ENCODE measurements around the gene CDK5RAP2. TPM values are rescaled to one million over a fixed set of nuclear protein-coding genes. Genes with fewer than 3 reads are reported as not detected.
"Not testable (repeated sequence)": the region's sequence is repeated elsewhere in the genome, so short reads cannot be mapped to it uniquely, and the experiment has no call there.

Gene CDK5RAP2
- polyA plus RNA-seq, 1 donor, result 75.8 TPM

GRCh38 chr9:120545701-120546550, 34.0 kb downstream of the CDK5RAP2 start:
- DNase-seq, result no peak

- no peak for DNase-seq
Observed at GRCh38 chr9:120544441-120544840, 35.5 kb downstream of the CDK5RAP2 start.

GRCh38 chr9:120542701-120543490, 37.1 kb downstream of the CDK5RAP2 start:
- no peak for DNase-seq

GRCh38 chr9:120541921-120542320, 38.0 kb downstream of the CDK5RAP2 start:
- no peak for DNase-seq

- DNase-seq, result no peak
Observed at GRCh38 chr9:120539951-120540350, 40.0 kb downstream of the CDK5RAP2 start.

- no peak for DNase-seq
Observed at GRCh38 chr9:120538339-120538738, 41.6 kb downstream of the CDK5RAP2 start.

GRCh38 chr9:120536949-120537640, 42.9 kb downstream of the CDK5RAP2 start:
- no peak for DNase-seq

- no peak for DNase-seq
Observed at GRCh38 chr9:120536094-120536493, 43.9 kb downstream of the CDK5RAP2 start.

- DNase-seq, result no peak
Observed at GRCh38 chr9:120534266-120534665, 45.7 kb downstream of the CDK5RAP2 start.

- DNase-seq, result no peak
Observed at GRCh38 chr9:120532891-120533290, 47.1 kb downstream of the CDK5RAP2 start.

GRCh38 chr9:120532475-120532874, 47.5 kb downstream of the CDK5RAP2 start:
- DNase-seq, result no peak

GRCh38 chr9:120531683-120532300, 48.2 kb downstream of the CDK5RAP2 start:
- DNase-seq, result no peak

- not testable (repeated sequence) for DNase-seq
Observed at GRCh38 chr9:120530220-120530832, 49.6 kb downstream of the CDK5RAP2 start.

- DNase-seq, result no peak
Observed at GRCh38 chr9:120528829-120529228, 51.1 kb downstream of the CDK5RAP2 start.

- no peak for DNase-seq
Observed at GRCh38 chr9:120528327-120528726, 51.6 kb downstream of the CDK5RAP2 start.

- DNase-seq, result no peak
Observed at GRCh38 chr9:120526534-120526933, 53.4 kb downstream of the CDK5RAP2 start.

- DNase-seq, result no peak
Observed at GRCh38 chr9:120524863-120525262, 55.1 kb downstream of the CDK5RAP2 start.

- no peak for DNase-seq
Observed at GRCh38 chr9:120524038-120524437, 55.9 kb downstream of the CDK5RAP2 start.

GRCh38 chr9:120522558-120522957, 57.4 kb downstream of the CDK5RAP2 start:
- DNase-seq, result no peak

GRCh38 chr9:120522032-120522431, 57.9 kb downstream of the CDK5RAP2 start:
- no peak for DNase-seq

GRCh38 chr9:120521101-120521500, 58.9 kb downstream of the CDK5RAP2 start:
- DNase-seq, result no peak

- DNase-seq, result not testable (repeated sequence)
Observed at GRCh38 chr9:120515996-120516395, 64.0 kb downstream of the CDK5RAP2 start.

Data from left kidney (tissue), 2 donors.